ENCODE data around the gene CNST. TPM values are rescaled to one million over a fixed set of nuclear protein-coding genes. Genes with fewer than 3 reads are reported as not detected.

Gene CNST
- total and polyA plus RNA-seq, 9 of the 15 experiments (the other 6 are each of a cell fraction or from before 2014, with no cell fraction given) = 17.0 to 55.3 (median 30.8) TPM

DNA sequence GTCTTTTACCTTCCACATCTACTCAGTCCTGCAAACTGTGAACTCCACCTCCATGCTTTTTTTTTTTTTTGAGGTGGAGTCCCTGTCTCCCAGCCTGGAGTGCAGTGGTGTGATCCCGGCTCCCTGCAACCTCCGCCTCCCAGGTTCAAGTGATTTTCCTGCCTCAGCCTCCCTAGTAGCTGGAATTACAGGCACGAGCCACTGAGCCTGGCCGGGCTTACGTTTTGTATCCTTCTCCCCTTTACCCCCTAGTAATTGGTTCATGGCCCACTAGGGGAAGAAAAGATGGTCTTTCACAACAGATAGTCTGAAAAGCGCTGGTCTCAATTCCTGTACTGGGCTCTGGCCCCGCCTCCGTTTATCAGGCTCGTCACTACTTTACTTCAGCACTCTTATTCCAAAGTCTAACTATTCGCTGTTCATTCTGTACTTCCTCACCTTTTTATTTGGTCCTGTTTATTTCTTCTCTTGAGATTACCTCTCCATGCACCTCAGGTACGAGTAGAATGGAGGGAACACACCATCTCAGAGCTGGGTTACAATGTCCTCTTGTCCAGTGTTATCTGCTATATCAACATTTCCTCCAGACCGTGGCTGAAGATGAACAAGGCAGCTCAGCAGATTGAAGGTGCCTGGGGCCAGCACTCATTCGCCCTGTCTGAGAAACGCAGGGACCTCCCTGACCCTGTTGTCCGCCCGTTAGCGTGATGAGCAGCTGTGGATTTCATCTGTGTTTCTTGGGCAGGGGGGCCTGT lies 16.2 kb downstream of the CNST start (continued):
- TF ChIP-seq ATF7 (IDR thresholded peaks at IDR 0.05) = peak; percentile 21; the same call in 1 of the 2 replicates
- TF ChIP-seq, protein P1, sequence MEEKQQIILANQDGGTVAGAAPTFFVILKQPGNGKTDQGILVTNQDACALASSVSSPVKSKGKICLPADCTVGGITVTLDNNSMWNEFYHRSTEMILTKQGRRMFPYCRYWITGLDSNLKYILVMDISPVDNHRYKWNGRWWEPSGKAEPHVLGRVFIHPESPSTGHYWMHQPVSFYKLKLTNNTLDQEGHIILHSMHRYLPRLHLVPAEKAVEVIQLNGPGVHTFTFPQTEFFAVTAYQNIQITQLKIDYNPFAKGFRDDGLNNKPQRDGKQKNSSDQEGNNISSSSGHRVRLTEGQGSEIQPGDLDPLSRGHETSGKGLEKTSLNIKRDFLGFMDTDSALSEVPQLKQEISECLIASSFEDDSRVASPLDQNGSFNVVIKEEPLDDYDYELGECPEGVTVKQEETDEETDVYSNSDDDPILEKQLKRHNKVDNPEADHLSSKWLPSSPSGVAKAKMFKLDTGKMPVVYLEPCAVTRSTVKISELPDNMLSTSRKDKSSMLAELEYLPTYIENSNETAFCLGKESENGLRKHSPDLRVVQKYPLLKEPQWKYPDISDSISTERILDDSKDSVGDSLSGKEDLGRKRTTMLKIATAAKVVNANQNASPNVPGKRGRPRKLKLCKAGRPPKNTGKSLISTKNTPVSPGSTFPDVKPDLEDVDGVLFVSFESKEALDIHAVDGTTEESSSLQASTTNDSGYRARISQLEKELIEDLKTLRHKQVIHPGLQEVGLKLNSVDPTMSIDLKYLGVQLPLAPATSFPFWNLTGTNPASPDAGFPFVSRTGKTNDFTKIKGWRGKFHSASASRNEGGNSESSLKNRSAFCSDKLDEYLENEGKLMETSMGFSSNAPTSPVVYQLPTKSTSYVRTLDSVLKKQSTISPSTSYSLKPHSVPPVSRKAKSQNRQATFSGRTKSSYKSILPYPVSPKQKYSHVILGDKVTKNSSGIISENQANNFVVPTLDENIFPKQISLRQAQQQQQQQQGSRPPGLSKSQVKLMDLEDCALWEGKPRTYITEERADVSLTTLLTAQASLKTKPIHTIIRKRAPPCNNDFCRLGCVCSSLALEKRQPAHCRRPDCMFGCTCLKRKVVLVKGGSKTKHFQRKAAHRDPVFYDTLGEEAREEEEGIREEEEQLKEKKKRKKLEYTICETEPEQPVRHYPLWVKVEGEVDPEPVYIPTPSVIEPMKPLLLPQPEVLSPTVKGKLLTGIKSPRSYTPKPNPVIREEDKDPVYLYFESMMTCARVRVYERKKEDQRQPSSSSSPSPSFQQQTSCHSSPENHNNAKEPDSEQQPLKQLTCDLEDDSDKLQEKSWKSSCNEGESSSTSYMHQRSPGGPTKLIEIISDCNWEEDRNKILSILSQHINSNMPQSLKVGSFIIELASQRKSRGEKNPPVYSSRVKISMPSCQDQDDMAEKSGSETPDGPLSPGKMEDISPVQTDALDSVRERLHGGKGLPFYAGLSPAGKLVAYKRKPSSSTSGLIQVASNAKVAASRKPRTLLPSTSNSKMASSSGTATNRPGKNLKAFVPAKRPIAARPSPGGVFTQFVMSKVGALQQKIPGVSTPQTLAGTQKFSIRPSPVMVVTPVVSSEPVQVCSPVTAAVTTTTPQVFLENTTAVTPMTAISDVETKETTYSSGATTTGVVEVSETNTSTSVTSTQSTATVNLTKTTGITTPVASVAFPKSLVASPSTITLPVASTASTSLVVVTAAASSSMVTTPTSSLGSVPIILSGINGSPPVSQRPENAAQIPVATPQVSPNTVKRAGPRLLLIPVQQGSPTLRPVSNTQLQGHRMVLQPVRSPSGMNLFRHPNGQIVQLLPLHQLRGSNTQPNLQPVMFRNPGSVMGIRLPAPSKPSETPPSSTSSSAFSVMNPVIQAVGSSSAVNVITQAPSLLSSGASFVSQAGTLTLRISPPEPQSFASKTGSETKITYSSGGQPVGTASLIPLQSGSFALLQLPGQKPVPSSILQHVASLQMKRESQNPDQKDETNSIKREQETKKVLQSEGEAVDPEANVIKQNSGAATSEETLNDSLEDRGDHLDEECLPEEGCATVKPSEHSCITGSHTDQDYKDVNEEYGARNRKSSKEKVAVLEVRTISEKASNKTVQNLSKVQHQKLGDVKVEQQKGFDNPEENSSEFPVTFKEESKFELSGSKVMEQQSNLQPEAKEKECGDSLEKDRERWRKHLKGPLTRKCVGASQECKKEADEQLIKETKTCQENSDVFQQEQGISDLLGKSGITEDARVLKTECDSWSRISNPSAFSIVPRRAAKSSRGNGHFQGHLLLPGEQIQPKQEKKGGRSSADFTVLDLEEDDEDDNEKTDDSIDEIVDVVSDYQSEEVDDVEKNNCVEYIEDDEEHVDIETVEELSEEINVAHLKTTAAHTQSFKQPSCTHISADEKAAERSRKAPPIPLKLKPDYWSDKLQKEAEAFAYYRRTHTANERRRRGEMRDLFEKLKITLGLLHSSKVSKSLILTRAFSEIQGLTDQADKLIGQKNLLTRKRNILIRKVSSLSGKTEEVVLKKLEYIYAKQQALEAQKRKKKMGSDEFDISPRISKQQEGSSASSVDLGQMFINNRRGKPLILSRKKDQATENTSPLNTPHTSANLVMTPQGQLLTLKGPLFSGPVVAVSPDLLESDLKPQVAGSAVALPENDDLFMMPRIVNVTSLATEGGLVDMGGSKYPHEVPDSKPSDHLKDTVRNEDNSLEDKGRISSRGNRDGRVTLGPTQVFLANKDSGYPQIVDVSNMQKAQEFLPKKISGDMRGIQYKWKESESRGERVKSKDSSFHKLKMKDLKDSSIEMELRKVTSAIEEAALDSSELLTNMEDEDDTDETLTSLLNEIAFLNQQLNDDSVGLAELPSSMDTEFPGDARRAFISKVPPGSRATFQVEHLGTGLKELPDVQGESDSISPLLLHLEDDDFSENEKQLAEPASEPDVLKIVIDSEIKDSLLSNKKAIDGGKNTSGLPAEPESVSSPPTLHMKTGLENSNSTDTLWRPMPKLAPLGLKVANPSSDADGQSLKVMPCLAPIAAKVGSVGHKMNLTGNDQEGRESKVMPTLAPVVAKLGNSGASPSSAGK (IDR thresholded peaks at IDR 0.05) = no peak
- no peak for TF ChIP-seq ZKSCAN3 (CRISPR knock-in tag; IDR thresholded peaks at IDR 0.05)
- TF ChIP-seq MED1 (CRISPR knock-in tag; IDR thresholded peaks at IDR 0.05; ENCODE audit: borderline replicate concordance) = no peak
- TF ChIP-seq MEF2A (IDR thresholded peaks at IDR 0.05; ENCODE audit: control insufficient read depth, low read depth, low read length) = no peak
- TF ChIP-seq SREBF1 (IDR thresholded peaks at IDR 0.05; ENCODE audit: borderline replicate concordance, low read depth, low read length) = no peak
- 0 out of 2 replicates have a peak, but pooled peaks have one; percentile 65 for TF ChIP-seq SOX6 (IDR thresholded peaks at IDR 0.05)
- no peak for TF ChIP-seq ZNF785 (CRISPR knock-in tag; IDR thresholded peaks at IDR 0.05)
- TF ChIP-seq, protein P2, sequence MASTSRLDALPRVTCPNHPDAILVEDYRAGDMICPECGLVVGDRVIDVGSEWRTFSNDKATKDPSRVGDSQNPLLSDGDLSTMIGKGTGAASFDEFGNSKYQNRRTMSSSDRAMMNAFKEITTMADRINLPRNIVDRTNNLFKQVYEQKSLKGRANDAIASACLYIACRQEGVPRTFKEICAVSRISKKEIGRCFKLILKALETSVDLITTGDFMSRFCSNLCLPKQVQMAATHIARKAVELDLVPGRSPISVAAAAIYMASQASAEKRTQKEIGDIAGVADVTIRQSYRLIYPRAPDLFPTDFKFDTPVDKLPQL (IDR thresholded peaks at IDR 0.05; ENCODE audit: extremely low read depth, insufficient read length) = no peak
- peak; percentile 25 for TF ChIP-seq CEBPG (CRISPR knock-in tag; IDR thresholded peaks at IDR 0.05)
- no peak for TF ChIP-seq CEBPG (tag; conservative IDR thresholded peaks at IDR 0.05 in 1 of 2, IDR thresholded peaks at IDR 0.05 in 1 of 2)
- TF ChIP-seq ZNF263 (CRISPR knock-in tag; IDR thresholded peaks at IDR 0.05; ENCODE audit: borderline replicate concordance) = no peak

All from K562 (cell line).